Esophagus squamous epithelium (tissue), 5 donors: ENCODE results near the gene DAD1. TPM values are rescaled to one million over a fixed set of nuclear protein-coding genes. Genes with fewer than 3 reads are reported as not detected.

Experiments used
- DNase-seq: peaks from one replicate; lab custom pipeline; 2025; lab: John Stamatoyannopoulos, UW
- H3K27ac ChIP-seq, 4 donors: fragments of 200-600 bp; sonication (generic); one replicate each; pipeline ENCODE4 v1.5.1; 2016 to 2019; ENCODE audit warnings: mild to moderate bottlenecking in 1 of 4
- H3K27me3 ChIP-seq, 4 donors: fragments of 200-600 bp; sonication (generic); 1 replicate in 3 of 4; 2 replicates in 1 of 4; pipeline versions ENCODE4 v1.5.1 to v1.6.0; 2017 to 2021; ENCODE audit warnings: antibody characterized with exemption in 1 of 4
- H3K36me3 ChIP-seq, 3 donors: fragments of 200-600 bp; sonication (generic); one replicate each; pipeline ENCODE4 v1.5.1; 2016 to 2019
- H3K4me1 ChIP-seq, 3 donors: fragments of 200-600 bp; sonication (generic); one replicate each; pipeline ENCODE4 v1.5.1; 2017 to 2019
- H3K4me3 ChIP-seq, 4 donors: fragments of 200-600 bp; sonication (generic); 1 replicate in 3 of 4; 2 replicates in 1 of 4; pipeline ENCODE4 v1.5.1; 2016 to 2019; ENCODE audit warnings: mild to moderate bottlenecking in 2 of 4, moderate library complexity in 1 of 4
- H3K9me3 ChIP-seq, 3 donors: fragments of 200-600 bp; sonication (generic); one replicate each; pipeline ENCODE4 v1.5.1; 2016 to 2019
- POLR2A ChIP-seq, 4 donors: fragments of 450-650 bp; IDR thresholded peaks; one replicate each; pipeline ENCODE4 v1.6.1; 2017; ENCODE audit warnings: antibody characterized with exemption in 4 of 4, mild to moderate bottlenecking in 4 of 4, moderate library complexity in 3 of 4
- WGBS, 2 donors: methylation state at CpG; one replicate each; pipeline ENCODE4 v1.1.5; 2018; 5-methylcytosine and 5-hydroxymethylcytosine counted together
- intact Hi-C: fragments of 100-400 bp; cut with DNase I; formaldehyde crosslinking; loops from one replicate; pipeline ENCODE4 v1.15.0; 2022
- total RNA-seq, 4 donors: library from RNA; depleted of rRNA; stranded (reverse); fragments of >200 nt; gene quantifications; one replicate each; pipeline ENCODE4 v1.1.0, GENCODE V29; 2016
- TF ChIP-seq, protein P1 (sequence below), 6 experiments: fragments of 450-650 bp in 4 of 6; fragments of 200-600 bp in 2 of 6; sonication (generic) in 2 of 6; IDR thresholded peaks; one replicate each; pipeline ENCODE4 v1.5.1; 2016 to 2019; ENCODE audit warnings: antibody characterized with exemption in 6 of 6, mild to moderate bottlenecking in 4 of 6, moderate library complexity in 4 of 6
- donor health status: DM: yes; HTN: yes; CAD: no.

Gene DAD1
- total RNA-seq, 4 donors from 2014 or later, result 174 to 280 (median 225) TPM

DNA sequence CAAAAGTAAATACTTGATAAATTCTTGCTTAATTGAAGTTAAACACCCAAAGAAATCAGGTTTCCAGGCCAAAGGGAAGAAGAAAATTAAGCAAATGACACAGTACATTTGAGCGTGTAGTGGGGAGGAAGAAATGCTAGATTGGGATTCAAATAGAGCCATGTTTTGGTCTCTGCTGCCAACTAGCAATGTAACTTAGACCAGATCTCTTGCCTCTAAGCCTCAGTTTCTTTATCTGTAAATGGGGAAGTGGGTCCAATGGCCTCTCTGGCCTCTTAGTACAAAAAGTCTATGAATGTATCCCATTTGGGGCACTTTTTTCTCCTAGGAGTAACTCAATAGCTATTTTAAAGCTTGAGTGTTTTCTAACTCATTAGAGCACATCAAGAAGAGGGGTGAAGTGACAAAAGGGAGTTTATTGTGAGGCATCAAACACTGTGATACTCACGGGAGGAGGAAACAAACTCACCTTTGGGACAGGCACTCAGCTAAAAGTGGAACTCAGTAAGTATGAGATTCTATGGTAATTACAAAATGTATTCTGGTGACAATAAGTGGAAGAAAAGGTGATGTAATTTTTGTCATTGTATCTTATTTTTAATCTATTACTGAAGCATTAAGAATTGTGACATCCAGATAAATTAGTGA is 55.8 kb downstream of the DAD1 start:
- Histone ChIP-seq H3K27ac (no peak overlapping the region), H3K4me1 (peaks cover 5 to 30% (median 17%) of the 10 kb centered on the region in 3 donors), H3K9me3 (no peaks in the 10 kb centered on the region), H3K27me3 (no peaks in the 10 kb centered on the region), H3K36me3 (no peaks in the 10 kb centered on the region), H3K4me3 (no peak overlapping the region)
- WGBS, 2 donors, result 82 to 83% methylated on average over 2 of the region's 2 CpGs
- TF ChIP-seq POLR2A (IDR thresholded peaks at IDR 0.05), result no peak
- TF ChIP-seq, protein P1, sequence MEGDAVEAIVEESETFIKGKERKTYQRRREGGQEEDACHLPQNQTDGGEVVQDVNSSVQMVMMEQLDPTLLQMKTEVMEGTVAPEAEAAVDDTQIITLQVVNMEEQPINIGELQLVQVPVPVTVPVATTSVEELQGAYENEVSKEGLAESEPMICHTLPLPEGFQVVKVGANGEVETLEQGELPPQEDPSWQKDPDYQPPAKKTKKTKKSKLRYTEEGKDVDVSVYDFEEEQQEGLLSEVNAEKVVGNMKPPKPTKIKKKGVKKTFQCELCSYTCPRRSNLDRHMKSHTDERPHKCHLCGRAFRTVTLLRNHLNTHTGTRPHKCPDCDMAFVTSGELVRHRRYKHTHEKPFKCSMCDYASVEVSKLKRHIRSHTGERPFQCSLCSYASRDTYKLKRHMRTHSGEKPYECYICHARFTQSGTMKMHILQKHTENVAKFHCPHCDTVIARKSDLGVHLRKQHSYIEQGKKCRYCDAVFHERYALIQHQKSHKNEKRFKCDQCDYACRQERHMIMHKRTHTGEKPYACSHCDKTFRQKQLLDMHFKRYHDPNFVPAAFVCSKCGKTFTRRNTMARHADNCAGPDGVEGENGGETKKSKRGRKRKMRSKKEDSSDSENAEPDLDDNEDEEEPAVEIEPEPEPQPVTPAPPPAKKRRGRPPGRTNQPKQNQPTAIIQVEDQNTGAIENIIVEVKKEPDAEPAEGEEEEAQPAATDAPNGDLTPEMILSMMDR (IDR thresholded peaks at IDR 0.05), result no peak
- intact Hi-C loops, result no loop called here
- DNase-seq, result no peak

DNA sequence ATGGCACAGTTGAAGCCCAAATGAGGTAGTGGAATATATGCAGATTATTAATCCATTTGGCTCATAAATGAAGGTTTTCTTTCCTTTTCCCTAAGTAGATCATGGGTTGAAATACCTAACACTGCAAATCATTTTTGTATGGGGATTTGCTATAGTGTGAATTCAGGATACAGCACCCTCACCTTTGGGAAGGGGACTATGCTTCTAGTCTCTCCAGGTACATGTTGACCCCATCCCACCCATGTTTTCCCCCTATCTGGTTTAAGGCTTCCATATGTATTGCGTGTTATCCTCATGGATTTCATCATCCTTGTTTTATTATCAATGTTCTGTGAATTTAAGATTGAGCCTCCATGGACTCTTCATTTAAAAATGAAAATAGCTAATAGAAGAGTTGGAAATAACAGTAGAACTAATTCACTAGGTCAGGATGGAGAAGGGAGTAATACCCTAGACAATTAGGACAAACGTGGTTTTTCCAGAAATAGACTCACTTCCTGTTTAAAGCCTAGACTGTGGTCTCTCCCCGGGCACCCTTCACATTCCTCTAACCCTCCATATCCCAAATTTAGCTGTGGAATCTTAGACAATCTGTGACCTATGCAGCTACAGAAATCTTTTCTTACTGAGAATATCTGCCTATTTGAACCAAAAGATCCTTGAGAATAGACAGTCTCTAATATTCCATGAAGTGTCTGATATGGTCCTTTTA is 56.5 kb downstream of the DAD1 start:
- intact Hi-C loops, result no loop called here
- H3K36me3 ChIP-seq, result no peaks in the 10 kb centered on the region
- WGBS, 2 donors, result 49 to 61% methylated on average over 3 of the region's 3 CpGs
- H3K27me3 ChIP-seq, result no peaks in the 10 kb centered on the region
- DNase-seq, result no peak
- no peak overlapping the region for H3K4me3 ChIP-seq
- H3K9me3 ChIP-seq, result no peaks in the 10 kb centered on the region
- peaks cover 4 to 23% (median 13%) of the 10 kb centered on the region in 3 donors for H3K4me1 ChIP-seq
- H3K27ac ChIP-seq, result peak overlapping the region in 1 of 4 donors; percentile 57
- TF ChIP-seq, protein P1 (IDR thresholded peaks at IDR 0.05), result no peak
- no peak for TF ChIP-seq POLR2A (IDR thresholded peaks at IDR 0.05)

DNA sequence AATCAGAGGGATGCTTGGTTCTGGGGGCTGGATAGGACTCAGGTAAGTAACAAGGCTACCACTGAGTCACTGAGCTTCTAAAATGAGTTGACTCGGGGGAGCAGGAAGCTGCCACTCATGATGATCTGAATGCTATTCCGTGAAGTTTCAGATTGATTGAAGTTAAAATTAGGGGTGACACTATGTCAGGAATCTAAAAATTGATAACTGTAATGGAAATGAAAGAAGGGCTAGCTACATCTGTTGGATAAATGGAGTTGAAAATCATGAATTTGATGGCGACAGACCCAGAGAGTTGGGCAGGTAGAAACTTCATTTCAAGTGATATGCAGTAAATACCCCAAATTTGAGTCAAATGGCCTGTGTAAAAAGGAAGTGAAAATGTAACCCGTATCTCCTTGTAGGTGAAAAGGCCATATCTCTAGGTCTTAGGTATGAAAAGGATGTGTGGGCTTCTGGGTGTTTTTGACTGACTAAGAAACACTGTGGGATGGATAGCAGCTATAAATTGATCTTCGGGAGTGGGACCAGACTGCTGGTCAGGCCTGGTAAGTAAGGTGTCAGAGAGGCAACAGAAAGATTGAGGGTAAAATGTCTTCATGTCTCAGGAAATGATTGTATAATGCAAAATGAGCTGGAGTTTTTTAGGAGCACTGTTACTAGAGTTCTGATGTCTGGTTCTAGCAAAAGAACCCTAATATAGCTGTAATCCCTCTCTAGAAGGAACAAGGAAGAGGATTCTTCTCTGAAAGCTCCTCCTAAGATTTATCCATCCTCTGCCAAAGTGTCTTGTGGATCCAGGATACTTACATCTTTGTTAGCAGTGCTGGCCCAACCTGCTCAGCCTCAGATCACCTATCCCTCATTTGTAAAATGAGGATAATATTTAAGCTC is 57.3 kb downstream of the DAD1 start:
- DNase-seq, result no peak
- Histone ChIP-seq H3K27me3 (no peaks in the 10 kb centered on the region), H3K36me3 (no peaks in the 10 kb centered on the region), H3K9me3 (no peaks in the 10 kb centered on the region), H3K4me1 (peaks cover 0 to 15% (median 5%) of the 10 kb centered on the region in 3 donors), H3K27ac (peak overlapping the region in 2 of 4 donors; percentile 10 to 57), H3K4me3 (no peak overlapping the region)
- intact Hi-C loops, result no loop called here
- TF ChIP-seq POLR2A (IDR thresholded peaks at IDR 0.05), result peak in 1 of 4 donors; percentile 25
- TF ChIP-seq, protein P1 (IDR thresholded peaks at IDR 0.05), result no peak
- WGBS, 2 donors, result 81 to 88% methylated on average over 5 of the region's 5 CpGs

DNA sequence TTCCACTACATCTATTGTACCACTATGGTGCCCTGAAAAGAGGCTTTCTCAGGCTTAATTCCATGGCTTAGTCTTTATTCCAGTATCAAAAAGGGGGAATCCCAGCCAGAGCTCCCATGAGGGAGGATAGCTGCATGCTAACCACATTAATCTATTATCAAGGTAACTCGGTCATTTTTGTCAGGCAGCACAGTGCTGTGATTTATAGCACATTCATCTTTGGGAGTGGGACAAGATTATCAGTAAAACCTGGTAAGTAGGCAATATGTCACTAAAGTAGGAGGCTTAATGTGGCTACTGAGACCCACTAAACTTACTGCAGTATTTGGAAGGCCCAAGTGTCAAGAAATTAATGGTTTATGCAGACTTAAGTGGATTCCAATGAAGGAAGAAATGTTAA is 58.9 kb downstream of the DAD1 start:
- intact Hi-C loops, result no loop called here
- Histone ChIP-seq H3K4me3 (no peak overlapping the region), H3K27me3 (no peaks in the 10 kb centered on the region), H3K9me3 (no peaks in the 10 kb centered on the region), H3K4me1 (peaks cover 0 to 21% (median 5%) of the 10 kb centered on the region in 3 donors), H3K27ac (no peak overlapping the region), H3K36me3 (no peaks in the 10 kb centered on the region)
- TF ChIP-seq POLR2A (IDR thresholded peaks at IDR 0.05), result no peak
- TF ChIP-seq, protein P1 (IDR thresholded peaks at IDR 0.05), result no peak
- DNase-seq, result no peak
- 29 to 59% methylated on average over 1 of the region's 1 CpG for WGBS, 2 donors
